CD4-positive, alpha-beta T cell treated with Interleukin-6 at 100 ng/mL for 8 hours (primary cell): ENCODE data around the gene FBXO3.
A peak's percentile ranks its signal among the peaks of the same experiment; 100 is the strongest.
"Not testable (repeated sequence)": the region's sequence is repeated elsewhere in the genome, so short reads cannot be mapped to it uniquely, and the experiment has no call there.

ENCODE experiments used
- DNase-seq: peaks from one replicate; pipeline ENCODE4 v3.0.0-alpha.2; 2020; ENCODE audit warnings: mixed read lengths, low spot score

The FBXO3 gene

GRCh38 chr11:33772300-33772699 lies 2.0 kb downstream of the FBXO3 start:
- no peak for DNase-seq

- no peak for DNase-seq
Observed at GRCh38 chr11:33770236-33770635, 4.1 kb downstream of the FBXO3 start.

- no peak for DNase-seq
Observed at GRCh38 chr11:33769542-33769941, 4.8 kb downstream of the FBXO3 start.

GRCh38 chr11:33767624-33768023 lies 6.7 kb downstream of the FBXO3 start:
- no peak for DNase-seq

- no peak for DNase-seq
Observed at GRCh38 chr11:33766085-33766484, 8.2 kb downstream of the FBXO3 start.

GRCh38 chr11:33761471-33761870 lies 12.8 kb downstream of the FBXO3 start:
- no peak for DNase-seq

GRCh38 chr11:33753304-33753967 lies 20.9 kb downstream of the FBXO3 start:
- DNase-seq, result no peak

GRCh38 chr11:33751878-33752277 lies 22.4 kb downstream of the FBXO3 start:
- DNase-seq, result no peak

- no peak for DNase-seq
Observed at GRCh38 chr11:33747979-33748378, 26.3 kb downstream of the FBXO3 start.

GRCh38 chr11:33743291-33743690 lies 31.0 kb downstream of the FBXO3 start:
- no peak for DNase-seq

- no peak for DNase-seq
Observed at GRCh38 chr11:33742249-33742851, 32.0 kb downstream of the FBXO3 start.

- no peak for DNase-seq
Observed at GRCh38 chr11:33741806-33742205, 32.5 kb downstream of the FBXO3 start.

- no peak for DNase-seq
Observed at GRCh38 chr11:33737362-33737821, 36.9 kb downstream of the FBXO3 start.

- peak; percentile 91 for DNase-seq
Observed at GRCh38 chr11:33736148-33736812, 38.0 kb downstream of the FBXO3 start, which contains the start of gene CD59. TSS of gene CD59 (minus strand) at chr11:33736423. CDS start at chr11:33722445, 13,978 bp downstream.

GRCh38 chr11:33735271-33736147 lies 38.8 kb downstream of the FBXO3 start:
- peak; percentile 35 for DNase-seq

GRCh38 chr11:33734441-33735270 lies 39.7 kb downstream of the FBXO3 start:
- DNase-seq, result no peak

GRCh38 chr11:33733980-33734379 lies 40.3 kb downstream of the FBXO3 start:
- DNase-seq, result no peak

- no peak for DNase-seq
Observed at GRCh38 chr11:33731723-33732531, 42.4 kb downstream of the FBXO3 start.

GRCh38 chr11:33730716-33731115 lies 43.6 kb downstream of the FBXO3 start:
- DNase-seq, result no peak

- not testable (repeated sequence) for DNase-seq
Observed at GRCh38 chr11:33729072-33729664, 45.2 kb downstream of the FBXO3 start.
